ENCODE measurements around the gene ACVRL1. TPM values are rescaled to one million over a fixed set of nuclear protein-coding genes. Genes with fewer than 3 reads are reported as not detected.
A peak's percentile ranks its signal among the peaks of the same experiment; 100 is the strongest.
"Not testable (repeated sequence)": the region's sequence is repeated elsewhere in the genome, so short reads cannot be mapped to it uniquely, and the experiment has no call there.

The ACVRL1 gene
- total and polyA plus RNA-seq, 5 donors: 18.7 to 38.8 (median 28.4) TPM

- H3K9me3 ChIP-seq (ENCODE audit: control insufficient read depth, low read length): no peaks in the 10 kb centered on the region
- H3K27ac ChIP-seq (ENCODE audit: low read length): no peak overlapping the region
- ATAC-seq: no peak
- peaks cover 3% of the 10 kb centered on the region for H3K4me1 ChIP-seq (ENCODE audit: control insufficient read depth, insufficient read depth, low read length)
- DNase-seq: no peak
- no peak overlapping the region for H3K4me3 ChIP-seq (ENCODE audit: low read length)
- WGBS: 62% methylated on average over 8 of the region's 8 CpGs
- intact Hi-C loops (cut with DNase I): loop anchor here in 2 of 4 donors (5.0 to 10.0 kb wide), 2 partner anchors 52 to 59 kb away; a partner anchor contains a TSS
- no peaks in the 10 kb centered on the region for H3K27me3 ChIP-seq (ENCODE audit: control insufficient read depth, insufficient read depth)
Measured at GRCh38 chr12:51874000-51874399, 33.3 kb upstream of the ACVRL1 start.

- no peaks in the 10 kb centered on the region for H3K27me3 ChIP-seq (ENCODE audit: control insufficient read depth, insufficient read depth)
- intact Hi-C loops (cut with DNase I): loop anchor here in 2 of 4 donors (5.0 to 10.0 kb wide), 2 partner anchors 52 to 60 kb away; a partner anchor contains a TSS
- DNase-seq (peak in 1 of 3 donors; percentile 20), ATAC-seq (no peak)
- H3K9me3 ChIP-seq (ENCODE audit: control insufficient read depth, low read length): no peaks in the 10 kb centered on the region
- no peak overlapping the region for H3K4me3 ChIP-seq (ENCODE audit: low read length)
- peaks cover 3% of the 10 kb centered on the region for H3K4me1 ChIP-seq (ENCODE audit: control insufficient read depth, insufficient read depth, low read length)
- WGBS: 94% methylated on average over 4 of the region's 4 CpGs
- no peak overlapping the region for H3K27ac ChIP-seq (ENCODE audit: low read length)
Measured at GRCh38 chr12:51874486-51874885, 32.8 kb upstream of the ACVRL1 start.

- WGBS: 71% methylated on average over 3 of the region's 3 CpGs
- Histone ChIP-seq H3K4me1 (ENCODE audit: control insufficient read depth, insufficient read depth, low read length) (no peaks in the 10 kb centered on the region), H3K27me3 (ENCODE audit: control insufficient read depth, insufficient read depth) (no peaks in the 10 kb centered on the region), H3K9me3 (ENCODE audit: control insufficient read depth, low read length) (no peaks in the 10 kb centered on the region), H3K4me3 (ENCODE audit: low read length) (no peak overlapping the region), H3K27ac (ENCODE audit: low read length) (no peak overlapping the region)
- no peak for DNase-seq
- no peak for ATAC-seq
- intact Hi-C loops (cut with DNase I): loop anchor here in 1 of 4 donors (10.0 kb wide), 1 partner anchor 64 kb away; a partner anchor contains a TSS
Measured at GRCh38 chr12:51879102-51879501, 28.2 kb upstream of the ACVRL1 start.

- Histone ChIP-seq H3K27ac (ENCODE audit: low read length) (no peak overlapping the region), H3K4me1 (ENCODE audit: control insufficient read depth, insufficient read depth, low read length) (no peaks in the 10 kb centered on the region), H3K27me3 (ENCODE audit: control insufficient read depth, insufficient read depth) (no peaks in the 10 kb centered on the region), H3K9me3 (ENCODE audit: control insufficient read depth, low read length) (no peaks in the 10 kb centered on the region), H3K4me3 (ENCODE audit: low read length) (no peak overlapping the region)
- ATAC-seq (no peak), DNase-seq (no peak)
- intact Hi-C loops (cut with DNase I): no loop called here
- 65% methylated on average over 1 of the region's 1 CpG for whole genome bisulfite sequencing
Measured at GRCh38 chr12:51883295-51883694, 24.0 kb upstream of the ACVRL1 start.

- no peak for DNase-seq
- intact Hi-C loops (cut with DNase I): no loop called here
- ATAC-seq: no peak
Measured at GRCh38 chr12:51883998-51884675, 23.2 kb upstream of the ACVRL1 start.

GRCh38 chr12:51884676-51885229 lies 22.6 kb upstream of the ACVRL1 start:
- Histone ChIP-seq H3K4me1 (ENCODE audit: control insufficient read depth, insufficient read depth, low read length) (no peaks in the 10 kb centered on the region), H3K4me3 (ENCODE audit: low read length) (no peak overlapping the region), H3K27ac (ENCODE audit: low read length) (no peak overlapping the region), H3K27me3 (ENCODE audit: control insufficient read depth, insufficient read depth) (no peaks in the 10 kb centered on the region), H3K9me3 (ENCODE audit: control insufficient read depth, low read length) (no peaks in the 10 kb centered on the region)
- WGBS: 85% methylated on average over 11 of the region's 11 CpGs
- ATAC-seq: no peak
- intact Hi-C loops (cut with DNase I): no loop called here
- no peak for DNase-seq

More at GRCh38 chr12:51883998-51884675, 23.2 kb upstream of the ACVRL1 start:
- Histone ChIP-seq H3K27me3 (ENCODE audit: control insufficient read depth, insufficient read depth) (no peaks in the 10 kb centered on the region), H3K27ac (ENCODE audit: low read length) (no peak overlapping the region), H3K4me3 (ENCODE audit: low read length) (no peak overlapping the region), H3K4me1 (ENCODE audit: control insufficient read depth, insufficient read depth, low read length) (no peaks in the 10 kb centered on the region), H3K9me3 (ENCODE audit: control insufficient read depth, low read length) (no peaks in the 10 kb centered on the region)
- WGBS: 75% methylated on average over 4 of the region's 4 CpGs

GRCh38 chr12:51885294-51886020 lies 21.8 kb upstream of the ACVRL1 start:
- intact Hi-C loops (cut with DNase I); ATAC-seq; H3K4me3 ChIP-seq (ENCODE audit: low read length); H3K27ac ChIP-seq (ENCODE audit: low read length); DNase-seq; H3K9me3 ChIP-seq (ENCODE audit: control insufficient read depth, low read length); H3K4me1 ChIP-seq (ENCODE audit: control insufficient read depth, insufficient read depth, low read length); H3K27me3 ChIP-seq (ENCODE audit: control insufficient read depth, insufficient read depth): not testable (repeated sequence)
- 76% methylated on average over 10 of the region's 10 CpGs for WGBS

- Histone ChIP-seq H3K9me3 (ENCODE audit: control insufficient read depth, low read length) (no peaks in the 10 kb centered on the region), H3K27ac (ENCODE audit: low read length) (peak overlapping the region; percentile 60), H3K27me3 (ENCODE audit: control insufficient read depth, insufficient read depth) (no peaks in the 10 kb centered on the region), H3K4me1 (ENCODE audit: control insufficient read depth, insufficient read depth, low read length) (no peaks in the 10 kb centered on the region), H3K4me3 (ENCODE audit: low read length) (no peak overlapping the region)
- intact Hi-C loops (cut with DNase I): no loop called here
- WGBS: 54% methylated on average over 10 of the region's 10 CpGs
- peak; percentile 80 to 86 (median 84) for DNase-seq
- ATAC-seq: peak; percentile 93 to 94
Measured at GRCh38 chr12:51886021-51886710, 21.1 kb upstream of the ACVRL1 start.

- intact Hi-C loops (cut with DNase I): no loop called here
- WGBS: 51% methylated on average over 41 of the region's 41 CpGs
- DNase-seq (peak; percentile 65 to 84 (median 83)), ATAC-seq (peak; percentile 27 to 51)
- H3K27me3 ChIP-seq (ENCODE audit: control insufficient read depth, insufficient read depth): no peaks in the 10 kb centered on the region
- H3K4me1 ChIP-seq (ENCODE audit: control insufficient read depth, insufficient read depth, low read length): no peaks in the 10 kb centered on the region
- H3K9me3 ChIP-seq (ENCODE audit: control insufficient read depth, low read length): no peaks in the 10 kb centered on the region
- H3K27ac ChIP-seq (ENCODE audit: low read length): no peak within 1 kb of the TSS
- H3K4me3 ChIP-seq (ENCODE audit: low read length): no peak within 1 kb of the TSS
Measured at GRCh38 chr12:51887476-51888315, 19.6 kb upstream of the ACVRL1 start, which contains the start of gene ANKRD33. Gene ANKRD33, plus strand, starts transcription at chr12:51888103. Its CDS starts 84 bp downstream, at chr12:51888187.
